ENCODE measurements around the gene MAN1A2.

The MAN1A2 gene

DNA sequence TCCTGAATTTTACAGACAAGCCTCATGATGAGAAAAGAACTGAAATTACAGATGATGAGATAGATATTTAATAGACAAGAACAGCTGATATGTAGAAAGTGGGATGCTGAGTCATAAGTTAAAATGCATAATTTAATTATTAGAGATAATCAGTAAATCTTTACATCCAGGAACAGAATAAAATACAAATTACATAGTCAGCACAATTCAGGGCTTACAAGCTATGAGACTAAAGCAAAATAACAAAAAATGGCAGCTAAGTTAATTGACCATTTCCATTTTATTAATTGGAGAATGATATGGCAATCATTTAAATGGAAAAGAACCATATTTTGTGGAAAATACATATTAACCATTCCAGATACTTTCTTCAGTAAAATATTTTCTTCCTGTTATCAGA is 40.2 kb upstream of the MAN1A2 start:
- TF ChIP-seq, protein P1, sequence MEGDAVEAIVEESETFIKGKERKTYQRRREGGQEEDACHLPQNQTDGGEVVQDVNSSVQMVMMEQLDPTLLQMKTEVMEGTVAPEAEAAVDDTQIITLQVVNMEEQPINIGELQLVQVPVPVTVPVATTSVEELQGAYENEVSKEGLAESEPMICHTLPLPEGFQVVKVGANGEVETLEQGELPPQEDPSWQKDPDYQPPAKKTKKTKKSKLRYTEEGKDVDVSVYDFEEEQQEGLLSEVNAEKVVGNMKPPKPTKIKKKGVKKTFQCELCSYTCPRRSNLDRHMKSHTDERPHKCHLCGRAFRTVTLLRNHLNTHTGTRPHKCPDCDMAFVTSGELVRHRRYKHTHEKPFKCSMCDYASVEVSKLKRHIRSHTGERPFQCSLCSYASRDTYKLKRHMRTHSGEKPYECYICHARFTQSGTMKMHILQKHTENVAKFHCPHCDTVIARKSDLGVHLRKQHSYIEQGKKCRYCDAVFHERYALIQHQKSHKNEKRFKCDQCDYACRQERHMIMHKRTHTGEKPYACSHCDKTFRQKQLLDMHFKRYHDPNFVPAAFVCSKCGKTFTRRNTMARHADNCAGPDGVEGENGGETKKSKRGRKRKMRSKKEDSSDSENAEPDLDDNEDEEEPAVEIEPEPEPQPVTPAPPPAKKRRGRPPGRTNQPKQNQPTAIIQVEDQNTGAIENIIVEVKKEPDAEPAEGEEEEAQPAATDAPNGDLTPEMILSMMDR (conservative IDR thresholded peaks at IDR 0.05) = no peak
- H3K27ac ChIP-seq = no peak overlapping the region

DNA sequence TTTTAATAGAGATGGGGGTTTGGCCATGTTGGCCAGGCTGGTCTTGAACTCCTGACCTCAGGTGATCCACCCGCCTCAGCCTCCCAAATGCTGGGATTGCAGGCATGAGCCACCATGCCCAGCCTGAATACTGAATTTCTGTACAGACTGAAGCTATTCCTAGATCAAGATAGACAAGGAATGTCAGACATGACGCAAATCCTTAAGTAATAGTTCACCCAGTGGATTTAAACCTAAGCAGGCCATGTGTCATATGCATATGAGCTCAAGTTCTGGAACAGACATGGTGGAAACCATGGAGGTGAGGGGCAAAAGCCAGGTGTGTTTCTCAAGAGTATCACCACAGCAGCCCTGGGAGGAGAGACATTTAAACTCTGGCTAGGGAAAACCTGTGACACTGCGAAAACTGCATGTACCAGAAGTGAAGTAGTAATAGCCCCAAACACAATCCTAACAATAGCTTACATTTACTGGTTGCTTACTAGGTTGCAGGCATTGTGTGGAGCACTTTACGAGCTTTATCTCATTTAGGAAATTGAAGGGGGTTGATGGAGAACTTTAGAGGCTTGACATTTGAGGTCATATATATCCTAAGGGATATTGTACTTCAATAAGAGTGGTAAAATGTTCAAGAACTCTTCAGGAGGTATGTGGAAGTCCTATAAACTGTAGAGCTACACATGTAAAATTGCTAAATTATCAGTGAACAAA is 31.7 kb upstream of the MAN1A2 start:
- no peak overlapping the region for H3K27ac ChIP-seq
- TF ChIP-seq, protein P1 (conservative IDR thresholded peaks at IDR 0.05) = no peak

DNA sequence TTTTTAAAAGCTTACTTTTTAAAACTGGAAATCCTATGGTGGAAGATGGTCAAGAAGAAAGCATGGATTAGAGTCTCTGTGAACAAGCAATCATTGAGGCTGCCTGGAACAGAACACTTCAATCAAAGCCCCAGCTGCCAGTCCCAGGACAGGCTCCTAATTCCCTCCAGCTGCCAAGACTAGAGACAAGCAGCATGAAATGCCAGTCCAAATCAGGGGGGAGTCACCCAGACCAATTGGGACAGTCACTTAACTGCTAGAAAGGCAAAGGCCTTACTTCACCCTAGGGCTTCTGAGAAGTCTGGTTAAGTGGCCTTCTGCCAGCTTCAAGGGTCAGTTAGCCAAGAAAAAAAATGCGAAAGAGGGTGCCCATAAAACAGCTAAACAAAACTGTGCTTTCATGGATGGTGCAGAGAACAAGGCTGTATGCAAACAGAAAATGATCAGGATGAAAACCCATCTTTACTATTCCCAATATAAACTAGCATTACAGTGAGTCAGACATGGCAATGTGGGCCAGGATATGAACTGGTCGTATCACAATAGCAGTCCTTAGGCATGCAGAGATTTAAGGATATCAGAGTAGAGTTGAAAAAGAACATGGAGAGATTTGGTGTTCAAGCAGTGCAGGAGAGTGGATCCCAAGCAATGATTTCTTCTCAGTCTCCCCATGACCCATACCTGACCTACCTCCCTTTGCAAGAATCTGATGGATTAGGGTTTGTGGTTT is 31.0 kb upstream of the MAN1A2 start:
- H3K27ac ChIP-seq = 0 out of 2 replicates have a peak overlapping the region, but pooled peaks have one; percentile 15
- TF ChIP-seq, protein P1 (conservative IDR thresholded peaks at IDR 0.05) = no peak

DNA sequence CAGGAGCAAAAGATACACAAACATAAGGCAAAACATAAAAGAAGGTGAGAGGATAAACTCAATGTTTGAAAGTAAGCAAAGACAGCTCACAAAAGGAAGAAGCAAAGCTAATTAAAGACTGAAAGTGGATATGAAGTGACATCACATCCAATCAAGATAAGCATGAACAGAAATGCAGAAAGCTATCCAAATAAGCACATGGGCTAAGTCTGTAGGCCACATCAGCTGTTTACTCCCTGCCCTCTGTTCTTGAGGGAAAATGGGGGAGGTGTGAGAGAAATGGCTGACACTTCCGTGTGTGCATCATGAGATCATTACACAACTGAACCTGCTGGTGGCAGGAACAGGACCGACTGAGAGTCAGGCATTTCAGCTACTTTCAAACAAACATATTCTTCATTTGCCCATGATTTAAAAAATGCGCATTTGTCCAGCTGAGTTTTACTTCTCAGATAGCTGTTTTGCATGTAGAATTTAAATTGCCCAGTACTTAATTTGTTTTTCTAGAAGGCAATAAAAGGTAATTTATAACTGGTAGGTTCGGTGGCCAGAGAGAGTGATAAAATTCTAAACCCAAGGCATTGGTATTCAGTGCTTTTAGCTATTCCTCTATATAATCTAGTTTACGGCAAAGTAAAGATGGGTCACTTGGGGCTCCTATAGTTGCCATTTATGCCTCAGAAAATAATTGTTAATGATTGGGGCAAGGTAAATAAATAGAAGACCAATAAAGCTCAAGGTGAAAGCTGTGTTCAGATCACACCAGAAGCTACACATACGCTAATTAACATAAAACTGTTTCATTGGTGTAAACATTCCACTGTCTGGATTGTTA is 27.2 kb upstream of the MAN1A2 start:
- peak overlapping the region; percentile 23 for H3K27ac ChIP-seq

DNA sequence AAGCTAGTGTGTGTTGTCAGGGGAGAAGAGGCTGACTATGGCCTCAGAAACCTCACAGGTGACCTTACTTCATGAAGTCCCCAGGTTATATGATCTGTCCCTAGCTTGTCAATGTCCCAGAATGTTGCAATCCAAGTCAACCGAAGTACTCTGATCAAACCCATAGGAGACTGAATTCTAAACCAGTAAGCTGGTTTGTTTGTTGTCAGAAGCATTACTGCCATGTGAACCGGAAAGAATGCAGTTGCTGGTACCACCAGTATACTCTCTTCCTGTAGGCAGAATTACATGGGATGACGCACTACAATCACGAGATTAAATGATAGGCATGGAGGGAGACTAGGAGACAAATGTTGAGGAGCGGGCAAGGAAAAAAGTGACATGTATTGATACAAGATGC is 26.1 kb upstream of the MAN1A2 start:
- TF ChIP-seq, protein P1 (conservative IDR thresholded peaks at IDR 0.05) = no peak
- H3K27ac ChIP-seq = no peak overlapping the region

More for the DNA sequence above, 27.2 kb upstream of the MAN1A2 start:
- TF ChIP-seq, protein P1 (conservative IDR thresholded peaks at IDR 0.05) = no peak; the same call in 1 of the 2 replicates

DNA sequence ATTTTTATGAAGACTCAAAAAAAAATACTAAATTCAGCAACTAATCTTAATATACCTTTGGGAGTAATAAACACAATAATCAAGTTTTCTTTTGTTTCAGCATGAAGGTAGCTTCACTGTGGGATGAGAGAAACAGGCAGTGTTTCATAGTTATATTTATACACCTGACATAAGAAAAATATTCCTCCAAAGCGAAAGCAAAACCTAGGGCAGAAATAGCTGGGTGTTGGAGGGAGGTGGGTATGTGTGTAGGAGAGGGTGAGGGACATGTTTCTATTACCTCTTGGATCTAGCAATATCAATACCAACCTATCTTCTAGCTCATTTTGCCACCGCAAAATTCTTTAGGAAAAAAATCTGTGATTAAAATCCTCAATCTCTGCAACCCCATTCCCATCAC is 24.9 kb upstream of the MAN1A2 start:
- H3K27ac ChIP-seq = no peak overlapping the region
- TF ChIP-seq, protein P1 (conservative IDR thresholded peaks at IDR 0.05) = no peak
